Measurements from ENCODE around the gene CUEDC1. TPM values are rescaled to one million over a fixed set of nuclear protein-coding genes. Genes with fewer than 3 reads are reported as not detected.
A peak's percentile ranks its signal among the peaks of the same experiment; 100 is the strongest.

The CUEDC1 gene
- total and polyA plus RNA-seq, 2 donors (not counting 1 experiment from before 2014, with no cell fraction given): 0.57 TPM; not detected in 1

- no peaks in the 10 kb centered on the region for H3K27me3 Mint-ChIP-seq
- POLR2A ChIA-PET: interaction anchor here (0.6 to 2.1 kb wide), 6 partner anchors 18 to 384 kb away, joined by 4 to 16 read pairs (median 7); partner anchors contain the start of genes MRPS23 and SRSF1
- intact Hi-C loops (cut with micrococcal nuclease): loop anchor here (1.0 to 2.0 kb wide), 3 partner anchors 11 to 138 kb away; partner anchors contain the start of gene MRPS23
Measured at GRCh38 chr17:57988301-57989250, 33.4 kb upstream of the CUEDC1 start.

More at GRCh38 chr17:57988301-57989250, 33.4 kb upstream of the CUEDC1 start:
- H3K9me3 Mint-ChIP-seq (ENCODE audit: insufficient read depth): no peaks in the 10 kb centered on the region
- Histone ChIP-seq H3K4me3 (ENCODE audit: control extremely low read depth in 1 of 5, extremely low read depth in 1 of 5, insufficient read depth in 1 of 5, low read depth in 2 of 5, low read length in 4 of 5) (peak overlapping the region; percentile 45 to 89 (median 82)), H3K4me1 (ENCODE audit: control insufficient read depth in 2 of 2, insufficient read depth in 2 of 2, low read length in 2 of 2) (peaks cover 40 to 49% of the 10 kb centered on the region in 2 donors), H3K4me2 (replicated peaks; ENCODE audit: low read depth, low read length, poor library complexity, severe bottlenecking) (peak overlapping the region; percentile 83), H3K27ac (ENCODE audit: low read length in 2 of 2) (peak overlapping the region; percentile 39 to 82), H4K20me1 (ENCODE audit: control insufficient read depth, insufficient read depth, low read length, poor library complexity, severe bottlenecking) (peaks cover 33% of the 10 kb centered on the region), H3K27me3 (replicated peaks in 1 of 4; ENCODE audit: control extremely low read depth in 1 of 4, control insufficient read depth in 3 of 4, insufficient read depth in 4 of 4, low read length in 3 of 4) (no peaks in the 10 kb centered on the region), H2AFZ (ENCODE audit: insufficient read depth, low read depth, low read length, poor library complexity, severe bottlenecking) (peak overlapping the region; percentile 86), H3K36me3 (replicated peaks in 1 of 2; ENCODE audit: control extremely low read depth in 1 of 2, control insufficient read depth in 1 of 2, extremely low read depth in 1 of 2, insufficient read depth in 2 of 2, low read length in 1 of 2) (no peaks in the 10 kb centered on the region), H3K9me3 (ENCODE audit: control extremely low read depth in 1 of 3, control insufficient read depth in 2 of 3, insufficient read depth in 1 of 3, low read length in 2 of 3) (no peaks in the 10 kb centered on the region), H3K9ac (ENCODE audit: low read length) (peak overlapping the region; percentile 74), H3K79me2 (ENCODE audit: control insufficient read depth, insufficient read depth, low read length) (peaks cover 54% of the 10 kb centered on the region)
- ATAC-seq (ENCODE audit: low read depth): peak; percentile 79
- DNase-seq: peak; percentile 85
- H3K4me3 Mint-ChIP-seq: peak overlapping the region; percentile 95
- WGBS (ENCODE audit: insufficient coverage): 0% methylated on average over 41 of the region's 54 CpGs
- TF ChIP-seq EZH2 (IDR thresholded peaks at IDR 0.05; ENCODE audit: borderline replicate concordance, insufficient read depth, low read depth, low read length, poor library complexity, severe bottlenecking) (no peak), CTCF (IDR thresholded peaks at IDR 0.05) (no peak)
- peak overlapping the region; percentile 97 for H3K27ac Mint-ChIP-seq
- peaks cover 56% of the 10 kb centered on the region for H3K4me1 Mint-ChIP-seq
- CTCF ChIA-PET: interaction anchor here (1.0 to 20.2 kb wide), 4 partner anchors 9 to 132 kb away, joined by 3 to 468 read pairs (median 130); partner anchors contain the start of gene MRPS23

Measured in B cell (primary cell).